NCI-H2029 treated with DMSO at 0.1 percent for 48 hours (cell line): Measurements from ENCODE around the gene TBC1D22B.
"Not testable (repeated sequence)": the region's sequence is repeated elsewhere in the genome, so short reads cannot be mapped to it uniquely, and the experiment has no call there.

Experiments used
- DNase-seq: peaks from one replicate; lab custom pipeline; 2025; lab: John Stamatoyannopoulos, UW

Gene TBC1D22B

DNA sequence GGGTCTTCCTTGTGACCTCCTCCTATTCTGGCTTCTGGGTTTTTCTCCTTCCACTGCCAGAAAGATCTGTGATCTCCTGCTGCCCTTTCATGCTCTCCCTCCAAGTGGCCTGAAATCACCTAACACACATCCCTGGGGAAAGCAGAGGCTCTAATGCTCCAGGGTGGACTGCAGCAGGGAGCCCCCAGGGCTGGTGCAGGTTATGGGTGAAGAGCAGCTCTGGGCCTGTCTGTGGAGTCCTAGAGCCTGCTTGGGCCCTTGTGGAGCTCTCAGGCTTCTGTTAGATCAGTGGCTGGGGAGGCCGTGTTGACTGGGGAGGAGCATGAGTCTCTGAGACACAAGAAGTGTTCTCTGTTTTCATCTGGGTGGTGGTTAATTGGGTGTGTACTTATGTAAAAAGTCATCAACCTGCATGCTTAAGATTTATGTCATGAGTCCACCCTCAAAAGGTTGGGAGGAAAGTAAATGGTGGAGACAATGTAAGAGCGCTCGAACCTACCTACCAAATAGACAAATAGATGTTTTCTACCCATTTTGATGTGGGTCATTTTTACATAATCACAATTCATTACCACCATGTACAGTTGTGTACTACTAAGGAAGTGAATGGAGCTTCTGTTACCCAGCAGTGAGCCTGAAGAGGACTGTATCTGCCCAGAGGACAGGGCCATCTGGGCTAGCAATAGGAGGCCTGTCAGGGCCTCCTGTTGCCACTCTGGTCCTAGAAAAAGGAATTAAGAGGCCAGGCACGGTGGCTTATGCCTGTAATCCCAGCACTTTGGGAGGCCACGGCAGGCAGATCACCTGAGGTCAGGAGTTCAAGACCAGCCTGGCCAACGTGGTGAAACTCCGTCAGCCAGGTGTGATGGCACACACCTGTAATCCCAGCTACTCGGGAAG, 64.2 kb downstream of the TBC1D22B start:
- DNase-seq: no peak

DNA sequence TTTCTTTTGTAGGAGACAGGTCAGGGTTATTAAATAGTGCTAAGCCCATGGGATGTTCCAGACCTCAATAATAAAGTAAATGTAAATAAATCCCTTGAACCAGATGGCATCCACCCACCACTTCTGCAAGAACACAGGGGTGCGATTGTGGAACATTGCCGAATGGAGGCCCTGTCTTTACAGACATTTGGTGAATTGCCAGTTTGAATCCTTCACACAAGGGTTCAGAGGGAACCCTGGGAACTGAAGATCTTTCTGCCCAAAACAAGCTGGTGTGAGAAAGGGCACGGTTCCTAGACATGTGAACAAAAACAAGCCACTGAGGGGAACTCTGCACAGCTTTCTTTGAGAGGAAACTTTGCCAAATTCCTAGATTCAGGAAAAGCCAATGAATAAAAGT, 66.0 kb downstream of the TBC1D22B start:
- no peak for DNase-seq

DNA sequence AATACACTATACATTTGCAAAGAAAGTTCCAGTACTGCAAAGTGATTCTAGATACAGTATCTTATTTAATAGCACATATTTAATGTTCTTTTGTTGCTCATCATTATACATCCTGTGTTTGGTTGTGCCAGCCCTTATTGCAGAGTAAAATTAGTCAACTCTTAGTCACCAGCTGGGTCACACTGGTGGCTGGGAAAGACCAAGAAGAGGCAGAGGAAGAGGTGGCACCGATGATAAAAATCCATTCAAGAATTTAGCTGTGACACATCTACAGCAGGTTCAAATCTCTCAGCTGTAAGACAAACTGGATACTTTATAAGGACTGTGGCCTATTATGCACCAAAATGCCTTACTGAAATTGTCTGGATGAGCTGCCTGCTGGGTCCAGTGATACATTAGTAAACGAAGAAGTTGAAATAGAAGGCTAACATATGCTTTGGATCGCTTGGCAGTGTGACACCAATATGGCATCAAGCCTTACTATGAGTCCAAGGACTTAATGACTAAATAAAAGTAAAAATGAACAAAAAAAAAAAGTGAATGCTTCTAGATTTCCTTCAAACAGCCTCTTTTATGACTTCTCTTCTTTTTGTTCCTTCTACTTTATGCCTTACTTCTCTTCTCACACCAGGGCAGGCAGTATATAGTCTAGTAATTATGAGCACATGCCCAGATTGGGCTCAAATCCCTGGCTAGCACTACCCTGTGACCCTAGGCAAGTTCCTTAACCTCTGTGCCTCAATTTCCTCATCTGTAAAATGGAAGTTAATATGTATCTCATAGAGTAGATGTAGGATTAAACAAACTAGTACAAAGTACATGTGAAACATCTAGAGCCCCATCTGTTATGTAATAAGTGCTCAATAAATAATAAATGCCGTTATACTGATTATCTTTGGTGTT, 66.8 kb downstream of the TBC1D22B start:
- no peak for DNase-seq

GRCh38 chr6:37330345-37330744, 72.8 kb downstream of the TBC1D22B start:
- DNase-seq: not testable (repeated sequence)

DNA sequence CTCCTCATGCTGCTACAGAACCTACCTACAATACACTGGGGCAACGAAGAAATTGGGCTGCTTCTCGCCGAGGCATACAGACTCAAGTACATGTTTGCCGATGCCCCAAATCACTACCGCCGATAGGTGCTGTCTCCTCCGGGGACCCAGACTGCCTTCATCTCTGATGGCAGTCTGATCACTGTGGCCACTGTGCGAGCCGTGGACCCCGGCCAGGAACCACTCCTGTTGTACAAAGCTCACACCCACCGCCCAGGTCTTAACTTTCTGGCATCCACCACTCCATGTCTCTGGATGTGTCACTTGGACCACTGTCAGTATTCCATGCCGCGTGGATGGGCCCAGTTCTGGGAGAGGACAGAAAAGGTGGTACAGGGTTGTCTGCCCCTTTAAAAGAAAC, 73.5 kb downstream of the TBC1D22B start:
- DNase-seq: no peak

- DNase-seq: no peak
Observed at GRCh38 chr6:37332894-37333293, 75.3 kb downstream of the TBC1D22B start.

DNA sequence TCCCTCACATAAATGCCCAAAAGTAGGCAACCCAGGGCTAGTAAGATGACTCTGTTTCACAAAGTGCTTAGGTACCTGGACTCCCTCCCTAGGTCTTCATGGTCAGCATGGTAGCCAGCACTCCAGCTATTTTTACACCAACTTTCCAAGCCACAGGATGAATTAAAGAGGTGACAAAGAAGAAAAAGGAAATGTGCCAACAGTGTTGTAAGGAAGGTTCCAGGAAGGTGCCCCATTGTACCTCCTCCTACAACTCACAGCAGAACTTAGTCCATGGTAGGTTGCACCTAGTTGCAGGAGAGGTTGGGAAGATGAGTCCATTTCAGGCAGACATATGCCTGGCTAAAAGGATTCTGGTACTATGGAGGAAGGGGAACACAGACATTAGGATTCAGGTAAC, 76.5 kb downstream of the TBC1D22B start:
- DNase-seq: no peak

DNA sequence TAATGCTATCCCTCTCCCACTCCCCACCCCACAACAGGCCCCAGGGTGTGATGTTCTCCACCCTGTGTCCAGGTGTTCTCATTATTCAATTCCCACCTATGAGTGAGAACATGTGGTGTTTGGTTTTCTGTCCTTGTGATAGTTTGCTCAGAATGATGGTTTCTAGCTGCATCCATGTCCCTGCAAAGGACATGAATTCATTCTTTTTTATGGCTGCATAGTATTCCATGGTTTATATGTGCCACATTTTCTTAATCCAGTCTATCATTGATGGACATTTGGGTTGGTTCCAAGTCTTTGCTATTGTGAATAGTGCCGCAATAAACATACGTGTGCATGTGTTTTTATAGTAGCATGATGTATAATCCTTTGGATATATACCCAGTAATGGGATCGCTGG, 80.7 kb downstream of the TBC1D22B start:
- not testable (repeated sequence) for DNase-seq

DNA sequence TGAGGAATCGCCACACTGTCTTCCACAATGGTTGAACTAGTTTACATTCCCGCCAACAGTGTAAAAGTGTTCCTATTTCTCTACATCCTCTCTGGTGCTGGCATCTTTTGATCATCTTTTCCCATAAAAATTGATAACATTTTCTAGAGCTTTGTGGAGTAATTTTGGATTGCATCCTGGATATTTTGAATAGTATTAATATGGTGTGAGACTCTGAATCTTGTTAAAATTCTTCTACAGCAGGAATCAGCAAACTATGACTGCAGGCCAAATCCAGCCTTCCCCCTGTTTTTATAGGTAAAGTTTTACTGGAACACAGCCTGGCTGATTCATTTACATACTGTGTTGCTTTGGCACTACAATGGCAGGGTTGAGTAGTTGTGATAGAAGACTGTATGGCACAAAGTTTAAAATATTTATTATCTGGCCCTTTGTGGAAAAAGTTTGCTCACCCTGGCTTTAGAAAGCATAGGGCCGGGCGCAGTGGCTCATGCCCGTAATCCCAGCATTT, 81.2 kb downstream of the TBC1D22B start:
- DNase-seq: no peak

- DNase-seq: peak; percentile 25
Observed at GRCh38 chr6:37339741-37340638, 82.4 kb downstream of the TBC1D22B start.

GRCh38 chr6:37340639-37340943, 83.0 kb downstream of the TBC1D22B start:
- no peak for DNase-seq

- no peak for DNase-seq
Observed at GRCh38 chr6:37343248-37343647, 85.7 kb downstream of the TBC1D22B start.

- no peak for DNase-seq
Observed at GRCh38 chr6:37344308-37344707, 86.7 kb downstream of the TBC1D22B start.

DNA sequence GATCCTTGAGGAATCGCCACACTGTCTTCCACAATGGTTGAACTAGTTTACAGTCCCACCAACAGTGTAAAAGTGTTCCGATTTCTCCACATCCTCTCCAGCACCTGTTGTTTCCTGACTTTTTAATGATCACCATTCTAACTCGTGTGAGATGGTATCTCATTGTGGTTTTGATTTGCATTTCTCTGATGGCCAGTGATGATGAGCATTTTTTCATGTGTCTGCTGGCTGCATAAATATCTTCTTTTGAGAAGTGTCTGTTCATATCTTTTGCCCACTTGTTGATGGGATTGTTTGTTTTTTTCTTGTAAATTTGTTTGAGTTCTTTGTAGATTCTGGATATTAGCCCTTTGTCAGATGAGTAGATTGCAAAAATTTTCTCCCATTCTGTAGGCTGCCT, 88.2 kb downstream of the TBC1D22B start:
- not testable (repeated sequence) for DNase-seq

DNA sequence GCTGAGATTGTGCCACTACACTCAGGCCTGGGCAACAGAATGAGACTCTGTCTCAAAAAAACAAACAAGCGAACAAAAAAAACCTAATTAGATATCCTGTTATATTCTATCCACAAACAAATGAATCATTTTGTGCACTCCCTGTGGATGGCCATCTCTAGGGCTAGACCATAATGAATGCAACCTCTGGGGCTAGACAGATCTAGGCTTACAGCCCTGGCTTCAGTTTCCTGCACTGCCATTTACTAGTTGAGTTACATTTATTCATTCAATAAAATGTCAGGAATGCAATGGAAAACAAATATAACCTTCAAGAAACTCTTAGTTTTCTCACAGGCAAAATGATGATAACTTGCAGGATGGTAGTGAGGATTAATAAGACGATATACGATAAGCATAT, 89.6 kb downstream of the TBC1D22B start:
- no peak for DNase-seq

- DNase-seq: peak; percentile 65
Observed at GRCh38 chr6:37347670-37348111, 90.1 kb downstream of the TBC1D22B start.

DNA sequence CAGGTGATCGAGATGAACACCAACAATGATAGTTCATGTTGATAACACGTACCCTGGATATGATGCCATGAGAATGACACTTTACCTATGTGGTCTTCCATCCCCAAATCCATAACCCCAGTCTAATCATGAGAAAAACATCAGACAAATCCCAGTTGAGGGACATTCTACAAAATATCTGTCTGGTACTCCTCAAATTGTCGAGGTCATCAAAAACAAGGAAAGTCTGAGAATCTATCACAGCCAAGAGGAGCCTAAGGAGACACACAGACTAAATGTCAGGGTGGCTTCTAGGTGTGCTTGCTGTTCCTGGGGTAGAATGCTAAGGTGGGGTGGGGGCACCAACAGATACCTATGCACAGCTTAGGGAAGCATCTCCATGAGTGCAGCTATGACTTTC, 93.5 kb downstream of the TBC1D22B start:
- no peak for DNase-seq

- DNase-seq: no peak
Observed at GRCh38 chr6:37352384-37352783, 94.8 kb downstream of the TBC1D22B start.

DNA sequence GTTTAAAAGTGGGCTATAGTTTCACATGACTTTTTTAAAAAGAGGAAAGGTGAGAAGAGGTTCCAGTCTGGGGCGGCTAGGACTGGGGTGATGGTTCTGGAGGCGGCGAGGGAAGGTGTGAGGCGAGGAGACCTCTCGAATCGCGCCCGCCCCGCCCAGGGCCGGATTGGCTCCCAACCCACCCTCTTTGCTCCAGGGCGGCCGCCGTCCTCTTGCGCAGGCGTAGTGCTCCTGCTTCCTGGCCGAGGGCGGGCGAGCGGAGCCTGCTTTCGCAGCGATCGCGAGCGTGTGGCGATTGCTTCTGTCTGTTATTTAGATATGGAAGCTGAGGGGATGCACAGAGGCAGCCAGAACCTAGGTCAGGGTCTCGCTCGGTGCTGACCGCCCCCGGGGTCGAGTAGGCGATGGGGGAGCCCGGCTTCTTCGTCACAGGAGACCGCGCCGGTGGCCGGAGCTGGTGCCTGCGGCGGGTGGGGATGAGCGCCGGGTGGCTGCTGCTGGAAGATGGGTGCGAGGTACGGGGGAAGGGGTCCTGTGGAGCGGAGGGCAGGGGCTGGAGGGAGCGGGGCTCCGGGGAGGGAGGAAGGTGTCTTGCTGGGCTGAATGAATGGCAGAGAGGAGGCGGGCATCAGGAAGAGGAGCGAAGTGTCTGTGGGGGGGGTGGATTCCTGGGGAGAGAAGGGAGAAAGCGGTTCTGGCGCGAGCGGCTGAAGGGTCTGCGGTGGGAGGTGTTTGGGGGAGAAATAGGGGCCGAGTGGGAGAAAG, 96.4 kb downstream of the TBC1D22B start, which contains the start of gene RNF8:
Gene RNF8 (plus strand): TSS at position 223 of the 765 bp plus-strand sequence. CDS start 182 bp downstream, at position 405.
- DNase-seq: peak; percentile 64

DNA sequence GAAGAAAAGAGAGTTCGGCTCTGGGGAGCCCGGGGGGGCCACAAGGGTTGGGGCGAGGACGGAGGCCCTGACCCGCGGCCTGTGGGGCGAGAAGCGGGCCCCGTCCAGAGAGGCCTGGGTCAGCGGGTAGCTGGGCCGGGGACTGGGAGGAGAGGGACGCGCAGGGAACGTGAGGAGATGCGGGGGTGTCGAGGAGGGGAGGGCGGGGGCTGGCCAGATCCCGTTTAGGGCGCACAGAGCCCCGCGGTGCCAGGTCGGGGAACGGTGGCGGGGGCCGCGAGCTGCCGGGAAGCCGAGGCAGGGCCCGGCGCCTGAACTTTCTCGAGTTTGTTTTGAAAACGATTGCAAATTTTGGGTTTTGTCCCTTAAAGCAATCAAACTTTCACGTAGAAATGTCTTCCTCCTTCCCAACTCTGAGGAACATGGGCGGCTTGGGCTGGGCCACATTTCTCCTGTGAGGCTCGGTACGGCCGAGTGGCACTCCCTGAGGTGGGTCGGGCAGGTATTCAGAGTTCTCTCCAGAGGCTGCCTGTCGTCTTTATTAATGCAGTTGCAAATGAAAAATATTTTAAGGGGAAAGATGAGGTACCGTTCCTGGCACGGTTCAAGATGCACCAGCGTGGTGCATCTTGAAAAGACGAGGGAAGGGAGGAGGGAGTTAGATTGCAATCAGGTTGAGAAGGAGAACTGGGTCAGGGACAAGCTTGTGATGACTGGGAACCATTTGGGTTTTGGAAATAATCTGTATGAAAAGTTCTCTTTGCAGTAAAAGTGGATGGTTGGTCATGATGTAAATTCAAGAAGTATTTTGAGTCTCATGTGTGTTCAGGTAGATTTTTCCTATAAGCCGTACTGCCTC, 97.2 kb downstream of the TBC1D22B start:
- no peak for DNase-seq
